PFSK-1 (cell line): Measurements from ENCODE around the gene PLA2G4B.

Experiments used
- REST ChIP-seq, 2 experiments: IDR thresholded peaks; 2 replicates each; pipeline versions ENCODE4 v1.6.1 to v1.8.0; 2011 to 2012; ENCODE audit warnings: low read depth in 2 of 2, low read length in 2 of 2, control low read depth in 1 of 2, inconsistent platforms in 1 of 2, mild to moderate bottlenecking in 1 of 2, moderate library complexity in 1 of 2; ENCODE audit not compliant: insufficient read depth in 1 of 2
- SIN3A ChIP-seq: IDR thresholded peaks from 2 replicates; pipeline ENCODE4 v1.6.1; 2012; ENCODE audit warnings: mild to moderate bottlenecking, low read length, moderate library complexity, borderline replicate concordance; ENCODE audit not compliant: insufficient read depth
- TAF1 ChIP-seq: IDR thresholded peaks from 2 replicates; pipeline ENCODE4 v1.6.1; 2012; ENCODE audit warnings: low read length, control low read depth, borderline replicate concordance; ENCODE audit not compliant: insufficient read depth

DNA sequence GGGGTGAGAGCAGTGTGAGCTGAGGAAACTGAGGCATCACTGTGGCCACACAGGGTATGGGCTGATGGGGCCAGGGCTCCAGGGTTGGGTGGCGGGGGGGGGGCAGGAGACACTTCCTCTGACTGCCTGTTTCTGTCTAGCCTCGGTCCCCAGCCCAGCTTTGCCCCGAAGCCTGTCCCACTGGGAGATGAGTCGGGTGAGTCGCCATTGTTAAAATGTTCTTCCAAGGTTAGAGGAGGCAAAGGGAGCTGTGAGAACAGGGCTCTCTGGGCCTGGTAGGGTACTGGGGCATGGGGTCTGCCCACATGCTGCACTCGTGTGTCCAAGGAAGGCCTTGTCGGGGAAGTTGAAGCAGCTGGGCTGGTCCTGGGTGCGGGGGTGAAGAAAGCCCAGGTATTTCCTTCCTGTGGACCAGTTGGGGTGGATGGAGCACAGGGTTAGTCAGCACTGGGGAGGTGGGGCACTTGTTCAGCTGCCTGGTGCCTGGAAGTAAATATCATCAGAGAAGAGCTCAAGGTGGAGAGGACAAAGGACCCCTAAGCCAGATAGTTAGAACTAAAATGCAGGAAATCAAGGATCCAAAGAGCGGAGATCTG lies 19.1 kb upstream of the PLA2G4B start:
- TF ChIP-seq REST (IDR thresholded peaks at IDR 0.05; ENCODE audit: insufficient read depth in 1 of 2, low read depth in 2 of 2, low read length in 2 of 2) (no peak), SIN3A (no peak), TAF1 (no peak)
